Stimulated activated naive B cell treated with anti-CD40 and anti-IgM and Interleukin-4, amounts not matched to agents 10 μg/mL and 1 μg/mL and 100 μg/mL, for 72 hours (primary cell): Measurements from ENCODE around the gene FAM221B.

Experiments
- ATAC-seq, 2 donors: fragments of 150-1000 bp; cut with Tn5 transposase; replicated peaks; 2 replicates each; pipeline ENCODE4 v1.10.0; 2021; ENCODE audit warnings: moderate library complexity in 1 of 2
- DNase-seq: peaks from one replicate; pipeline ENCODE4 v3.0.0; 2021
- H3K27ac Mint-ChIP-seq: one replicate; pipeline ENCODE4 v1.8.0; 2022; ENCODE audit warnings: mild to moderate bottlenecking, mixed read lengths
- H3K27me3 Mint-ChIP-seq, 2 donors: one replicate each; pipeline ENCODE4 v1.8.0; 2022; ENCODE audit warnings: mixed read lengths in 2 of 2
- H3K36me3 Mint-ChIP-seq, 2 donors: one replicate each; pipeline ENCODE4 v1.8.0; 2022; ENCODE audit warnings: mixed read lengths in 2 of 2, mild to moderate bottlenecking in 1 of 2
- H3K4me1 Mint-ChIP-seq, 2 donors: one replicate each; pipeline ENCODE4 v1.8.0; 2022; ENCODE audit warnings: mixed read lengths in 2 of 2, mild to moderate bottlenecking in 1 of 2
- H3K4me3 Mint-ChIP-seq, 2 donors: one replicate each; pipeline ENCODE4 v1.8.0; 2022; ENCODE audit warnings: mild to moderate bottlenecking in 2 of 2, mixed read lengths in 2 of 2, moderate library complexity in 1 of 2
- H3K9me3 Mint-ChIP-seq, 2 donors: one replicate each; pipeline ENCODE4 v1.8.0; 2022; ENCODE audit warnings: mixed read lengths in 2 of 2, mild to moderate bottlenecking in 1 of 2

The FAM221B gene

DNA sequence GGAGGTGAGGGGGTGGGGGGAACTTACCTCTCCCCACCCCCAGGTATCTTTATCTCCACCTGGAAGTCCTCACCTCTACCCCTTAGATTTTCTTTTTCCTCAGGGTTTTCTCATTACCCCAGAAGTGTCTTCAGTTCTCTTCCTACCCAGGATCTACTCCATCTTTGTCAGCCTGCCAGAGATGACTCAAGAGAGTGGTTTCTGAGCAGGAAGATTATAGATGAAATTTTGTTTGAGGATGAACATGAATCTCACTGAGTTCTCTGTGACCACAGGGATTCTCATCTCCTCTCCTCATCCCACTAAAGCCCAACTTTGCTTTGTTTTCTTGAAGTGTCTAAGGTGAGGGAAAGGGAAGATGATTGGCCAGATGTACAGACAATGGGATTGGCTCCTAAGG is 8.5 kb downstream of the FAM221B start:
- H3K9me3 Mint-ChIP-seq: no peaks in the 10 kb centered on the region
- no peak for DNase-seq
- H3K27ac Mint-ChIP-seq: no peak overlapping the region
- peaks cover 4 to 5% of the 10 kb centered on the region in 2 donors for H3K4me1 Mint-ChIP-seq
- no peaks in the 10 kb centered on the region for H3K27me3 Mint-ChIP-seq
- H3K36me3 Mint-ChIP-seq: no peaks in the 10 kb centered on the region
- no peak for ATAC-seq
- no peak overlapping the region for H3K4me3 Mint-ChIP-seq

GRCh38 chr9:35818341-35818740 is 10.2 kb downstream of the FAM221B start:
- H3K4me3 Mint-ChIP-seq: no peak overlapping the region
- H3K27me3 Mint-ChIP-seq: no peaks in the 10 kb centered on the region
- peaks cover 10 to 15% of the 10 kb centered on the region in 2 donors for H3K4me1 Mint-ChIP-seq

DNA sequence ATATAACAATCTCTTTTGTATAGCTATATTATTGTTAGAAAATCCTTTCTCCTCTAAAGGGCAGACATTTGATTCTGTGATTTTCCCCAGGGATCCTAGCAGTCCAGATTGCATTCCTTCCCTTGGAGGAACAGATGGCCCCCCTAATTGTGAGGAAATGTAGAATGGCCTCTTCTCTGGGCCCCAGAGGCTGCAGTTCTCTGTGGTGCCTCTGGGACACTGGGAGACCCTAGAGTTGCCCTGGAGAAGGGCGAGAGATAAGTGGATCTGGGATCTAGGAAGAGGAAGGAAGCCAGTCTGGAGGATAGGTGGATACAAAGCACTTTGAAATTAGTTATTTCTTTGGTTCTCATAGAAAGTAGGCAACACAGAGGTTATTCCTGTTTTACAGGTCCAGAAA is 11.8 kb downstream of the FAM221B start:
- Mint-ChIP-seq H3K36me3 (peaks cover 0 to 3% of the 10 kb centered on the region in 2 donors), H3K4me3 (no peak overlapping the region), H3K27me3 (no peaks in the 10 kb centered on the region), H3K4me1 (peaks cover 18 to 31% of the 10 kb centered on the region in 2 donors), H3K9me3 (no peaks in the 10 kb centered on the region), H3K27ac (no peak overlapping the region)
- DNase-seq: no peak
- no peak for ATAC-seq

More at GRCh38 chr9:35818341-35818740, 10.2 kb downstream of the FAM221B start:
- Mint-ChIP-seq H3K36me3 (no peaks in the 10 kb centered on the region), H3K9me3 (no peaks in the 10 kb centered on the region), H3K27ac (peak overlapping the region; percentile 2)
- ATAC-seq (no peak), DNase-seq (no peak)

GRCh38 chr9:35814841-35815543 is 13.5 kb downstream of the FAM221B start, which contains the start of gene HINT2:
Gene HINT2 (minus strand): TSS chr9:35815042. CDS start chr9:35814979, 63 bp downstream.
- Mint-ChIP-seq H3K27me3 (no peaks in the 10 kb centered on the region), H3K4me1 (peaks cover 21 to 43% of the 10 kb centered on the region in 2 donors), H3K36me3 (peaks cover 3% of the 10 kb centered on the region in 2 donors), H3K4me3 (peak within 1 kb of the TSS; percentile 84 to 88), H3K27ac (peak within 1 kb of the TSS; percentile 98), H3K9me3 (no peaks in the 10 kb centered on the region)
- DNase-seq: peak; percentile 96
- peak; percentile 84 to 85 for ATAC-seq

GRCh38 chr9:35814106-35814840 is 14.3 kb downstream of the FAM221B start:
- peaks cover 3 to 4% of the 10 kb centered on the region in 2 donors for H3K36me3 Mint-ChIP-seq
- H3K9me3 Mint-ChIP-seq: no peaks in the 10 kb centered on the region
- peak overlapping the region; percentile 98 for H3K27ac Mint-ChIP-seq
- DNase-seq (peak; percentile 51), ATAC-seq (peak; percentile 35 to 41)
- peak overlapping the region; percentile 84 to 88 for H3K4me3 Mint-ChIP-seq
- peaks cover 21 to 43% of the 10 kb centered on the region in 2 donors for H3K4me1 Mint-ChIP-seq
- H3K27me3 Mint-ChIP-seq: no peaks in the 10 kb centered on the region

DNA sequence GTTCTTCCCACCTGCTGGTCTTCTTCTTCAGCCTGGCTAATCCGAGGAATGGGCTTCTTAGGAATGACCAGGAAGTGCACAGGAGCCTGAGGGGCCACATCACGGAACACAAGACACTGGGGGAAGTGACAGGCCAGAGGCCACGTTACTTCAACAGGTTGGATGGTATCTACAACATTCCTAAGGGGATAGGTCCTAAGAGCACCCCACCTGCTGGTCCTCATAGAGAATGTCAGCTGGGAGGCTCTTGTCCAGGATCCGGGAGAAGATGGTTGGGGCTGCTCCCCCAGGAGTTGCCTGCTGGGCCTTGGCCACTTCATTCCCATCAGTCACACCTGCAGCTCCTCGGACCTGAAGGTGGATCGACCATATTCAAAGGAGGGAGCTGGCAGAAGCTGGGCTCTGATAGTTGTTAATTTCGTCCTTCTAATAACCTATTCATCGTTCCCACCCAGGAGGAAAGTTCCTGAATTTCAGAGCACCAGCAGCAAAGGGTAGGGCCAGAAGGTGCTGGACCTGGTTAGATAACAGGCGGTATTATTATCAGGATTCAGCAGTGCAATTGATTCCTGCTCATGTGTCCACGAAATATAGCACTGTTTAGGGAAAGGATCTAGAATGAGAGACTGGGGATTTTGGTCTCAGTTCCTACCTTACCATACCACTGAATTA is 15.0 kb downstream of the FAM221B start:
- Mint-ChIP-seq H3K9me3 (no peaks in the 10 kb centered on the region), H3K4me3 (peak overlapping the region; percentile 84 to 88), H3K27ac (no peak overlapping the region), H3K36me3 (peaks cover 9 to 11% of the 10 kb centered on the region in 2 donors), H3K4me1 (peaks cover 21 to 43% of the 10 kb centered on the region in 2 donors), H3K27me3 (no peaks in the 10 kb centered on the region)
- DNase-seq (no peak), ATAC-seq (no peak)

DNA sequence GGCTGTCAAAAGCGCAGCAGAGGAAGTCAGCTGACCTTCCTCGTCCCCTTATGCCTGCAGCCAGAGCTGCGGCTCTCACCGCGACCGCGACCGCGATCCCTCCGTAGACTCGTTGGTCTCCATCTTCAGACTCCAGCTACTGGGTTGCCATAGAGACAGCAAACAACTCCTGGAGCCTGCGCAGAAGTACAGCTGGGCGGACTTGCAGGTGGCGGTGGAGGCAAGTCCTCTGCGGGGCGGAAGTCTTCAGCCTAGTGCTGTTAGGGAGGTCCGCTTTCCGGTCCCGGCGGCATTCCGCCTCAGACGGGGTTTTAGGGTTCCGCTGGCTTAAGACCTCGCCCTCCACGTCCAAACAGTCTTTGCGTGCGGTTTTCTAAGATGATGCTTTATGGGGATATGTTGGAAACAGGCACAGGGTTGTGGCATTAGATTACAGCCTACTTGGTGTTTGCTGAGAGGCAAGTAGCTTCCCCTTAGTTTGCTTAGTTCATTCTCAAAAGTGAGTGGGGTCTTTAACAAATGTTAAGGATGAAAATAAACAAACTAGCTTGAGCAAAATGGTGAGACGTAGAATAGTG is 16.4 kb downstream of the FAM221B start, which contains the start of gene SPAG8:
SPAG8 (minus strand) TSS at position 238 of the 578 bp plus-strand sequence; CDS start at position 123, 115 bp downstream.
- no peaks in the 10 kb centered on the region for H3K9me3 Mint-ChIP-seq
- DNase-seq: peak; percentile 94
- H3K4me1 Mint-ChIP-seq: peaks cover 21 to 43% of the 10 kb centered on the region in 2 donors
- peaks cover 16 to 17% of the 10 kb centered on the region in 2 donors for H3K36me3 Mint-ChIP-seq
- peak; percentile 75 to 77 for ATAC-seq
- peak within 1 kb of the TSS; percentile 91 for H3K27ac Mint-ChIP-seq
- no peaks in the 10 kb centered on the region for H3K27me3 Mint-ChIP-seq
- H3K4me3 Mint-ChIP-seq: peak within 1 kb of the TSS; percentile 83 to 86

DNA sequence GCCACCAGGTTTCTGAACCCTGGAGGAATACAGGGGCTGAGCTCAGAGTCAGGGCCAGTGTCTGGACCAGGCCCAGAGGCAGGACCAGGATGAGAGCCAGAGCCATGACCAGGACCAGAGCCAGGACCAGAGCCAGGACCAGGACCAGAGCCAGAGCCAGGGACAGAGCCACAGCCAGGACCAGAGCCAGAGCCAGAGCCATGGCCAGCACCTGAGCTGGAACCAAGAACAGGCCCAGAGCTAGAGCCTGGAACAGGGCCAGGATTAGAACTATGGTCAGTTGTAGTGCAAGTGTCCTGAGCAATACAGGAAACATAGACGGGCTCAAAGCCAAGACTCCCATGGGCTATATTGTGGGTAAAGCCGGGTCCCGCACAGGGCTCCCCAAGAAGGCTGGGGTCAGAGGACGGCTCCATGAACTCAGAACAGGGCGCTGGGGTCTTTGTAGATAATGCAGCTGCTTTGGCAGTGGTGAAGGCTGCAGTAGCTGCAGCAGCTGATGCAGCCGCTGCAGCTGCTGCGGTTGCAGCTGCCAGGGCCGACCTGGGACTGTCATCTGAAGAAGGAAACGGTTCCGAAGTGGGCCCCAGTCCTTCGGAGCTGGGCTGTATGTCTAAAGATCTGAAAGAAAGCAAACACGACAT is 17.0 kb downstream of the FAM221B start:
- ATAC-seq: no peak
- H3K36me3 Mint-ChIP-seq: peaks cover 19 to 21% of the 10 kb centered on the region in 2 donors
- peak overlapping the region; percentile 83 to 86 for H3K4me3 Mint-ChIP-seq

GRCh38 chr9:35810122-35810521 is 18.4 kb downstream of the FAM221B start:
- H3K4me3 Mint-ChIP-seq: no peak overlapping the region
- peaks cover 17 to 38% of the 10 kb centered on the region in 2 donors for H3K4me1 Mint-ChIP-seq
- no peak for ATAC-seq
- H3K9me3 Mint-ChIP-seq: no peaks in the 10 kb centered on the region
- no peaks in the 10 kb centered on the region for H3K27me3 Mint-ChIP-seq
- DNase-seq: no peak
- peaks cover 19 to 32% of the 10 kb centered on the region in 2 donors for H3K36me3 Mint-ChIP-seq
- no peak overlapping the region for H3K27ac Mint-ChIP-seq

More for the DNA sequence above, 17.0 kb downstream of the FAM221B start:
- H3K27me3 Mint-ChIP-seq: no peaks in the 10 kb centered on the region
- H3K9me3 Mint-ChIP-seq: no peaks in the 10 kb centered on the region
- H3K27ac Mint-ChIP-seq: peak overlapping the region; percentile 91
- peaks cover 21 to 43% of the 10 kb centered on the region in 2 donors for H3K4me1 Mint-ChIP-seq
- no peak for DNase-seq

- no peak overlapping the region for H3K27ac Mint-ChIP-seq
- ATAC-seq (no peak), DNase-seq (no peak)
- H3K4me3 Mint-ChIP-seq: no peak overlapping the region
- H3K9me3 Mint-ChIP-seq: no peaks in the 10 kb centered on the region
- H3K36me3 Mint-ChIP-seq: peaks cover 21 to 36% of the 10 kb centered on the region in 2 donors
- no peaks in the 10 kb centered on the region for H3K27me3 Mint-ChIP-seq
- peaks cover 11 to 28% of the 10 kb centered on the region in 2 donors for H3K4me1 Mint-ChIP-seq
These were observed 20.1 kb downstream of the FAM221B start for GRCh38 chr9:35808433-35808832.

DNA sequence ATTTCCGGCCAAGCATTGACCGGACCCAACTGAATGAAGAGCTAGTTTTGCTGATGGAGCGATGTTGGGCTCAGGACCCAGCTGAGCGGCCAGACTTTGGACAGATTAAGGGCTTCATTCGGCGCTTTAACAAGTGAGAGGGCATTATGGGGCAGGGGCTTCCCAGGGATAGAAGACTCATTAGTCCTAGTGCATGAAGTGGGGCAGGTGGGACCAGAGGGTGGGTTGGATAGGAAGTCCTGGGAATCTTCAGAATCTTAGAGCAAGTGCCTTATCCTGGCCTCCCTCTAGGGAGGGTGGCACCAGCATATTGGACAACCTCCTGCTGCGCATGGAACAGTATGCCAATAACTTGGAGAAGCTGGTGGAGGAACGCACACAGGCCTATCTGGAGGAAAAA is 22.4 kb downstream of the FAM221B start:
- no peaks in the 10 kb centered on the region for H3K9me3 Mint-ChIP-seq
- peaks cover 33 to 48% of the 10 kb centered on the region in 2 donors for H3K36me3 Mint-ChIP-seq
- ATAC-seq (no peak), DNase-seq (no peak)
- H3K27me3 Mint-ChIP-seq: no peaks in the 10 kb centered on the region
- no peak overlapping the region for H3K4me3 Mint-ChIP-seq
- no peak overlapping the region for H3K27ac Mint-ChIP-seq
- H3K4me1 Mint-ChIP-seq: peaks cover 2 to 6% of the 10 kb centered on the region in 2 donors

GRCh38 chr9:35801328-35802128 is 27.0 kb downstream of the FAM221B start:
- Mint-ChIP-seq H3K4me1 (peaks cover 5 to 6% of the 10 kb centered on the region in 2 donors), H3K4me3 (no peak overlapping the region), H3K27ac (no peak overlapping the region), H3K27me3 (no peaks in the 10 kb centered on the region), H3K9me3 (no peaks in the 10 kb centered on the region), H3K36me3 (peaks cover 31 to 47% of the 10 kb centered on the region in 2 donors)
- no peak for DNase-seq
- ATAC-seq: no peak

DNA sequence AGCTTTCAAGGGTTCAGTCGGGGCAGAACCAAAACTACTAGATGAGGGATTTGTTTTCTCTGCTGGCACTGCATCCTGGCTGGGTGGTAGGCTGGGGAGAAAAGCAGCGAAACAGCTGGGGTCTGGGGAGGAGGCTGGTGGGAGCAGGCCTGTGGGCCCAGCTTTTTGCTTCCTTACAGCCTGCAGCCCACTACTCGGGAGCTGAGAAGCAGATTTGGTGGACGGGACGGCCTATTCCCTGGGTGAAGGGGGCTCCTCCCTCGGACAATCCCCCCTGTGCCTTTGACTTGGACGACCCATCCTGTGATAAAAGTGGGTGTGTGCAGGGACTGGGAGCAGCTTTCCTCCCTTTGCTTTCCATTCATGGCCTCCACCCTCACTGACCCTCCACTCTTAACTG is 28.0 kb downstream of the FAM221B start:
- ATAC-seq: no peak
- DNase-seq: no peak
- no peaks in the 10 kb centered on the region for H3K9me3 Mint-ChIP-seq
- H3K27ac Mint-ChIP-seq: peak overlapping the region; percentile 7
- H3K36me3 Mint-ChIP-seq: peaks cover 31 to 43% of the 10 kb centered on the region in 2 donors
- H3K4me3 Mint-ChIP-seq: no peak overlapping the region
- H3K27me3 Mint-ChIP-seq: no peaks in the 10 kb centered on the region
- H3K4me1 Mint-ChIP-seq: peaks cover 5 to 6% of the 10 kb centered on the region in 2 donors
